Activated CD8-positive, alpha-beta T cell treated with anti-CD3 and anti-CD28 coated beads, Interleukin-2, amount 10 ng/mL, durations not matched to agents 7 days and 5 days (primary cell): ENCODE data around the gene RREB1. TPM values are rescaled to one million over a fixed set of nuclear protein-coding genes. Genes with fewer than 3 reads are reported as not detected.

Source experiments
- ATAC-seq: fragments of 150-1000 bp; cut with Tn5 transposase; one replicate; pipeline ENCODE4 v1.10.0; 2021; ENCODE audit warnings: moderate library complexity
- CTCF ChIA-PET: fragments of 350-600 bp; sonication (Branson Sonifier 250); formaldehyde crosslinking; loops from one replicate; lab custom pipeline; 2021; ENCODE audit warnings: antibody characterized with exemption; lab: Charles Lee
- POLR2A ChIA-PET: fragments of 350-600 bp; sonication (Branson Sonifier 250); formaldehyde crosslinking; loops from one replicate; lab custom pipeline; 2021; ENCODE audit warnings: antibody characterized with exemption; lab: Charles Lee
- DNase-seq: peaks from one replicate; pipeline ENCODE4 v3.0.0-alpha.2; 2020
- H3K27ac Mint-ChIP-seq: one replicate; pipeline ENCODE4 v1.8.0; 2021; ENCODE audit warnings: mild to moderate bottlenecking, mixed read lengths
- H3K27me3 Mint-ChIP-seq: one replicate; pipeline ENCODE4 v1.8.0; 2021; ENCODE audit warnings: low read depth, mixed read lengths
- H3K36me3 Mint-ChIP-seq: one replicate; pipeline ENCODE4 v1.8.0; 2021; ENCODE audit warnings: low read depth, mixed read lengths
- H3K4me1 Mint-ChIP-seq: one replicate; pipeline ENCODE4 v1.8.0; 2021; ENCODE audit warnings: low read depth, mixed read lengths
- H3K4me3 Mint-ChIP-seq: one replicate; pipeline ENCODE4 v1.8.0; 2021; ENCODE audit warnings: mild to moderate bottlenecking, mixed read lengths
- H3K9me3 Mint-ChIP-seq: one replicate; pipeline ENCODE4 v1.8.0; 2022; ENCODE audit warnings: mixed read lengths; ENCODE audit not compliant: insufficient read depth
- total RNA-seq, 2 experiments: library from RNA; stranded (reverse); gene quantifications; one replicate each; pipeline ENCODE4 v1.2.3, GENCODE V29; 2021

The RREB1 gene
- total RNA-seq, 2 experiments from 2014 or later = 27.5 to 29.0 TPM

GRCh38 chr6:7100753-7101081 is 7.0 kb upstream of the RREB1 start:
- no peaks in the 10 kb centered on the region for H3K36me3 Mint-ChIP-seq

GRCh38 chr6:7101290-7101689 is 6.5 kb upstream of the RREB1 start:
- Mint-ChIP-seq H3K27ac (no peak overlapping the region), H3K4me1 (peaks cover 12% of the 10 kb centered on the region), H3K4me3 (no peak overlapping the region), H3K27me3 (peaks cover 12% of the 10 kb centered on the region), H3K36me3 (no peaks in the 10 kb centered on the region), H3K9me3 (no peaks in the 10 kb centered on the region)
- POLR2A ChIA-PET = no interaction called here
- CTCF ChIA-PET = interaction anchor here (1.3 kb wide), 1 partner anchor 14 kb away, joined by 4 read pairs; no protein-coding TSS in a partner anchor
- DNase-seq (no peak), ATAC-seq (no peak)

More at GRCh38 chr6:7100753-7101081, 7.0 kb upstream of the RREB1 start:
- CTCF ChIA-PET = no interaction called here
- Mint-ChIP-seq H3K9me3 (no peaks in the 10 kb centered on the region), H3K27ac (no peak overlapping the region), H3K4me3 (no peak overlapping the region), H3K4me1 (peaks cover 7% of the 10 kb centered on the region), H3K27me3 (peaks cover 12% of the 10 kb centered on the region)
- DNase-seq (no peak), ATAC-seq (no peak)
- POLR2A ChIA-PET = no interaction called here

DNA sequence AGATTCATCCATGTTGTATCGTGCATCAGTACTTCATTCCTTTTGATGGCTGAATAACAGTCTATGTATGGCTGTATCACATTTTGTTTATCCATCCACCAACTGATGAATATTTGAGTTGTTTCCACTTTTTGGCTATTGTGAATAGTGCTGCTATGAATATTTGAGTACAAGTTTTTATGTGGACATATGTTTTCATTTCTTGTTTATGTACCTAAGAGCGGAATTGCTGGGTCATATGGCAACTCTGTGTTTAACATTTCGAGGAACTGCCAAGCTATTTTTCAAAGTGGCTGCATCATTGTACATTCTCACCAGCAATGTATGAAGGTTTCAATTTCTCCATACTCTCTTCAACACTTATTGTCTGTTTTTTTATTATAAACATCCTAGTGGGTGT is 3.0 kb upstream of the RREB1 start:
- Mint-ChIP-seq H3K36me3 (peaks cover 2% of the 10 kb centered on the region), H3K27ac (no peak overlapping the region), H3K27me3 (peaks cover 7% of the 10 kb centered on the region), H3K4me1 (peaks cover 21% of the 10 kb centered on the region), H3K4me3 (no peak overlapping the region), H3K9me3 (no peaks in the 10 kb centered on the region)
- POLR2A ChIA-PET = no interaction called here
- CTCF ChIA-PET = interaction anchor here (1.3 kb wide), 1 partner anchor 31 kb away, joined by 3 read pairs; no protein-coding TSS in a partner anchor
- ATAC-seq = no peak
- DNase-seq = no peak

GRCh38 chr6:7106215-7106751 is 1.5 kb upstream of the RREB1 start:
- Mint-ChIP-seq H3K9me3 (no peaks in the 10 kb centered on the region), H3K4me3 (peak overlapping the region; percentile 93), H3K4me1 (peaks cover 29% of the 10 kb centered on the region), H3K36me3 (peaks cover 8% of the 10 kb centered on the region), H3K27me3 (peaks cover 7% of the 10 kb centered on the region), H3K27ac (peak overlapping the region; percentile 89)
- ChIA-PET CTCF (interaction anchor here (0.8 to 7.2 kb wide), 6 partner anchors 20 to 138 kb away, joined by 3 to 39 read pairs (median 3); no protein-coding TSS in a partner anchor), POLR2A (interaction anchor here (0.6 to 7.0 kb wide), 2 partner anchors 31 kb away, joined by 3 to 52 read pairs; no protein-coding TSS in a partner anchor)
- no peak for DNase-seq
- no peak for ATAC-seq

DNA sequence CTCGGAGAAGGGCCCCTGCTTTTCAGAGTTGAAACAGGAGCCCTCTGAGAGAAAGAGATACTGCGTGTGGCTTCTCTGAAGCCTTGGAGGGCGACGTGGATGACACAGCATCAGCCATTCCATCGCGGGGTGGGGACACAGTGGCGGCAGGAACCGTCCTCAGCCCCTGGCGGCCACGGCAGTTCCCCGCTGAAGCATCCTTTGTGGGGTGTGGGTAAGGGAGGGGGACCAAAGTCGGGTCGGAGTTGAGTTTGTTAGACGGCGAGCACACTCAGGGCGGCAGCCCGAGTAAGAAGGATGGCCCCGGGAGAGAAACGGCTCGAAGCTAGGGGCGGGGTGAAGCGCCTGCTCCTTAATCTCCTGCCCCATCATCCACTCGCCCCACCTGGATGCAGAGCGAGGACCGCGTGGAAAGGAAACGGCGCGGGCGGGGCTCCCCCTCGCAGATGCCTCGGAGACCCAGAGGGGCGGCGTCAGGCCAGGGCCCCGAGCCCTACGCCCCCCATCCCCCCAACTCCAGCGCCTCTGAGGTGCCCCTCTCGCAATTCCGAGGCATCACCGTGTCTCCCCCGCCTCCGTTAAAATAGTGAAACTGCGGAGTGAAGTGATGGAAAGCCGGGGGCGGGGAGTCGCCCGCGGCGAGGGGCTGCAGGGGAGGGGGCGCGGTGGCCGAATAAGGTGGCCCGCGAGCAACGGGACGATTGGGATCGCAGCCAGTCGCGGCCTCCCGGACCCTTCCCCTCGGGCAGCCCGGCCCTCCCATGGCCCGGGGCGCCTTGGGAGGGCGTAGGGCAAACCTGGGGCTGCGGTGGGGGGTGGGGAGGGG is 796 bp upstream of the RREB1 start:
- Mint-ChIP-seq H3K27ac (peak overlapping the region; percentile 89), H3K4me1 (peaks cover 34% of the 10 kb centered on the region), H3K9me3 (no peaks in the 10 kb centered on the region), H3K4me3 (peak overlapping the region; percentile 93), H3K36me3 (peaks cover 8% of the 10 kb centered on the region), H3K27me3 (peaks cover 1% of the 10 kb centered on the region)
- ChIA-PET CTCF (interaction anchor here (1.1 to 7.2 kb wide), 3 partner anchors 21 to 59 kb away, joined by 3 to 39 read pairs (median 3); no protein-coding TSS in a partner anchor), POLR2A (interaction anchor here (0.6 to 7.0 kb wide), 8 partner anchors 10 to 493 kb away, joined by 3 to 52 read pairs (median 4); no protein-coding TSS in a partner anchor)
- peak; percentile 50 for ATAC-seq
- peak; percentile 72 for DNase-seq

DNA sequence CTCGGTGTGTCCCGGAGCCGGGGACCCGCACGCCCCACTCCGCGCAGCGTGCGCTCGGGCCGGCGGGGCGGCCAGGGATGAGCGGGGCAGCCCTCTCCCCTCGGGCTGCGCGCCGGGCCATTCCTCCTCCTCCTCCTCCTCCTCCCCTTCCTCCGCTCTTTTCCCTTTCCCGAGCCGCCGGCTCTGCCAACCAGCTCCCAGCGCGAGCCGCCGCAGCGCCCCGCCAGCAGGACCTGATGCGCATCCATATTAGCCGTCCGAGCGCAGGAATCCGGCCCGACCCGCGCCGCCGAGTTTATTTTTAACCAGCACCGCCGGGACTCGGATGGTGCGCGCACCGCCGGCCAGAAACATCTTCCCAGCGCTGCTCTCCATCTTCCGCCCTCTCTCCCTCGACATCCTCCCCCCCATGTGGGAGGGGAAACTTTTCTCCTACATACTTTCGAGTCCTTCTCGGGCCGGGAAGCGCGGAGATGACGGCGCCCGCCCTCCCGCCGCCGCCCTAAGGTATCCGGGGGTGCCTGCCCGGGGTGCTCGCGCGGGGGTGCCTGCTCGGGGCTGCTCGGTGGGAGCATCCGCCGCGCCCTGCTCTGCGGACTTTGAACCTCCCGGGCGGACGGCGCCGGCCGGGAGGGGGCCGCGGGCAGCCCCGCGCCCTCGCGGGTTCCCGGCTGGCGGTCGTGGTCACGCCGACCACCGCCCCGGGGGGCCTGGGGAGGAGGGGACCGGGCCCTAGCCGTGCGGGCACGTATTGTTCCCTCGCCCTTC is 619 bp downstream of the RREB1 start:
- peaks cover 10% of the 10 kb centered on the region for H3K36me3 Mint-ChIP-seq
- peak; percentile 59 for DNase-seq
- no peaks in the 10 kb centered on the region for H3K9me3 Mint-ChIP-seq
- H3K4me1 Mint-ChIP-seq = peaks cover 47% of the 10 kb centered on the region
- POLR2A ChIA-PET = interaction anchor here (0.5 to 7.0 kb wide), 13 partner anchors 8 to 495 kb away, joined by 3 to 52 read pairs (median 4); no protein-coding TSS in a partner anchor
- peak overlapping the region; percentile 93 for H3K4me3 Mint-ChIP-seq
- CTCF ChIA-PET = interaction anchor here (1.1 to 7.2 kb wide), 4 partner anchors 9 to 42 kb away, joined by 3 to 39 read pairs (median 4); no protein-coding TSS in a partner anchor
- H3K27ac Mint-ChIP-seq = peak overlapping the region; percentile 92
- ATAC-seq = peak; percentile 34
- H3K27me3 Mint-ChIP-seq = no peaks in the 10 kb centered on the region

- ChIA-PET POLR2A (interaction anchor here (0.8 to 7.0 kb wide), 6 partner anchors 19 to 56 kb away, joined by 4 to 52 read pairs (median 6); no protein-coding TSS in a partner anchor), CTCF (interaction anchor here (0.6 to 7.2 kb wide), 10 partner anchors 10 to 432 kb away, joined by 3 to 39 read pairs (median 4); no protein-coding TSS in a partner anchor)
- Mint-ChIP-seq H3K4me1 (peaks cover 55% of the 10 kb centered on the region), H3K9me3 (no peaks in the 10 kb centered on the region), H3K4me3 (peak overlapping the region; percentile 92), H3K27me3 (no peaks in the 10 kb centered on the region), H3K27ac (peak overlapping the region; percentile 82), H3K36me3 (peaks cover 12% of the 10 kb centered on the region)
- peak; percentile 51 for DNase-seq
- ATAC-seq = peak; percentile 16
Measured at GRCh38 chr6:7108964-7109836, 1.4 kb downstream of the RREB1 start.

GRCh38 chr6:7110092-7110792 is 2.5 kb downstream of the RREB1 start:
- Mint-ChIP-seq H3K36me3 (peaks cover 12% of the 10 kb centered on the region), H3K27ac (peak overlapping the region; percentile 82), H3K9me3 (no peaks in the 10 kb centered on the region), H3K4me1 (peaks cover 57% of the 10 kb centered on the region), H3K4me3 (peak overlapping the region; percentile 92), H3K27me3 (no peaks in the 10 kb centered on the region)
- DNase-seq (no peak), ATAC-seq (no peak)
- POLR2A ChIA-PET = interaction anchor here (0.6 to 7.0 kb wide), 5 partner anchors 21 to 1486 kb away, joined by 3 to 52 read pairs (median 4); no protein-coding TSS in a partner anchor
- CTCF ChIA-PET = interaction anchor here (0.6 to 7.2 kb wide), 14 partner anchors 18 to 386 kb away, joined by 3 to 39 read pairs (median 4); no protein-coding TSS in a partner anchor

GRCh38 chr6:7111095-7111690 is 3.4 kb downstream of the RREB1 start:
- ATAC-seq (no peak), DNase-seq (no peak)
- Mint-ChIP-seq H3K27me3 (no peaks in the 10 kb centered on the region), H3K27ac (no peak overlapping the region), H3K36me3 (peaks cover 14% of the 10 kb centered on the region), H3K4me3 (peak overlapping the region; percentile 92), H3K9me3 (no peaks in the 10 kb centered on the region), H3K4me1 (peaks cover 61% of the 10 kb centered on the region)
- ChIA-PET CTCF (interaction anchor here (0.9 to 7.2 kb wide), 8 partner anchors 17 to 352 kb away, joined by 3 to 39 read pairs (median 5); no protein-coding TSS in a partner anchor), POLR2A (interaction anchor here (7.0 kb wide), 1 partner anchor 26 kb away, joined by 52 read pairs; no protein-coding TSS in a partner anchor)
